SU-DHL-6 (cell line): ENCODE data around the gene TSPAN18.

Experiments
- H2AFZ ChIP-seq: fragments of 200-600 bp; sonication (generic); 2 replicates; pipeline ENCODE4 v1.6.1; 2014; ENCODE audit warnings: low read depth, mild to moderate bottlenecking, moderate library complexity, mixed read lengths, antibody characterized with exemption, low read length; ENCODE audit not compliant: severe bottlenecking
- H3F3A ChIP-seq: fragments of 200-600 bp; shearing (Covaris generic); 2 replicates; pipeline ENCODE4 v1.6.0; 2016; ENCODE audit warnings: antibody characterized with exemption, mild to moderate bottlenecking; ENCODE audit not compliant: insufficient read depth
- H3K27ac ChIP-seq: fragments of 200-600 bp; sonication (generic); 2 replicates; pipeline ENCODE4 v1.5.1; 2016; ENCODE audit warnings: low read depth, mild to moderate bottlenecking, low read length, moderate library complexity, mixed read lengths
- H3K27me3 ChIP-seq: fragments of 200-600 bp; sonication (generic), shearing (Covaris generic); 2 replicates; pipeline ENCODE4 v1.6.0; 2014; ENCODE audit warnings: mild to moderate bottlenecking, low read length
- H3K36me3 ChIP-seq: fragments of 200-600 bp; sonication (generic); 2 replicates; pipeline ENCODE4 v1.6.1; 2014; ENCODE audit warnings: mild to moderate bottlenecking, low read length, mixed read lengths
- H3K4me2 ChIP-seq: fragments of 300-600, 200-600 bp; shearing (Covaris generic), sonication (generic); 2 replicates; pipeline ENCODE4 v1.6.0; 2014; ENCODE audit warnings: low read length, low read depth, mild to moderate bottlenecking; ENCODE audit not compliant: poor library complexity, severe bottlenecking
- H3K4me3 ChIP-seq: fragments of 200-600 bp; sonication (generic); 2 replicates; pipeline ENCODE4 v1.5.1; 2014; ENCODE audit warnings: antibody characterized with exemption, low read length, mild to moderate bottlenecking, mixed read lengths; ENCODE audit not compliant: insufficient read depth, poor library complexity, severe bottlenecking
- H3K79me2 ChIP-seq: fragments of 200-600 bp; sonication (generic); 2 replicates; pipeline ENCODE4 v1.6.1; 2014; ENCODE audit warnings: mild to moderate bottlenecking, low read length, moderate library complexity; ENCODE audit not compliant: insufficient read depth
- H3K9ac ChIP-seq: fragments of 200-600 bp; sonication (generic); 2 replicates; pipeline ENCODE4 v1.7.0; 2014; ENCODE audit warnings: mild to moderate bottlenecking, low read length
- H3K9me2 ChIP-seq: fragments of 200-600 bp; sonication (generic); replicated peaks from 2 replicates; pipeline ENCODE4 v1.6.1; 2014; ENCODE audit warnings: low read length; ENCODE audit not compliant: insufficient read depth
- H3K9me3 ChIP-seq: fragments of 200-600 bp; sonication (generic); 2 replicates; pipeline ENCODE4 v1.6.1; 2014; ENCODE audit warnings: low read length, mixed read lengths; ENCODE audit not compliant: insufficient read depth
- H4K20me1 ChIP-seq: fragments of 200-600 bp; sonication (generic); 2 replicates; pipeline ENCODE4 v1.6.1; 2014; ENCODE audit warnings: low read depth, mild to moderate bottlenecking, antibody characterized with exemption, low read length, moderate library complexity, mixed read lengths
- EZH2phosphoT487 ChIP-seq: fragments of 200-600 bp; sonication (generic), shearing (Covaris generic); conservative IDR thresholded peaks from 2 replicates; pipeline ENCODE4 v1.6.1; 2018; ENCODE audit warnings: mild to moderate bottlenecking, antibody characterized with exemption, low read length, moderate library complexity, mixed read lengths
- TF ChIP-seq, protein P1 (sequence below): fragments of 200-600 bp; sonication (generic); IDR thresholded peaks from one replicate; pipeline ENCODE4 v1.5.1; 2017; ENCODE audit warnings: antibody characterized with exemption, mild to moderate bottlenecking, low read length, moderate library complexity; ENCODE audit not compliant: insufficient read depth, poor library complexity, severe bottlenecking

TSPAN18 gene

DNA sequence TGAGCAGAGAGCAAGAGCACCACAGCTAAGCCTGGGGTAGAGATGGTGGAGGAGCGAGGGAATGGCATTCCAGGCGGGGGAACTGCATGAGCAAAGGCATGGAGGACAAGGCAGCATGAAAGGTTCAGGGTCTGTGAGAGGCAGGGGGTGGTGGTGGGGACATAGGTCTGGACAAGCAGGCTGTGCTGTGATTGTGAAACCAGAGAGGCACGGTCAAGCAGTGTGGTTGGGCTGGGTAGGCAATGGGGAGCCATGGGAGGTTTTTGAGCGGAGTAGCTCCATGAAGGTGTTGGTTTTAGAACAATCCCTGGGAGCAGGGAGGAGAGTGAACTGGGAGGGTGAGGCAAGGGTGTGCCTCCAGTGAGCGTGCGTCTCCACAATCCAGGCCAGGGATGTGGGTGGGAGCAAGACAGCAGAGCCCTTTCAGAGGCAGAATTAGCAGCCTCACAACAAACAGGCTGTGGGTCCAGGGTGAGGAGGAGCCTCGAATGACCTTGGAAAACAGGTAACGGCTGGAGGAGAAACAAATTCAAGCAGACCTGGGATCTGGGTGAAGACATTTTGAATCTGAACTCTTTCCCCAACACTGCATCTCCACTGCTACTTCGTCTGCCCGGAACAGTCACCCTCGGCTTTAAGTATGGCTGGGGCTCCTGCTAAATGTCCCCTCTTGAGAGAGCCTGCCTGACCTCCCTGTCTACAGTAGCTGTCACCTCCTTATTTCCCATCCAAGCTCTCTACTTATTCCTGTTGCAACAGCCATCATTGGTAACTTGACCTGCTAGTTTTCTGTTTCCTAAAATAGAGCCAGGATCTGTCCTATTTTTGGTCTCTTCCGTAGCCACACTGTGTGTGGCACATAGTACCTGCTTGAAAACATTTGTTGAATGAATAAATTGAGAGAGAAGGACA is 27.0 kb upstream of the TSPAN18 start:
- Histone ChIP-seq H3K79me2 (no peaks in the 10 kb centered on the region), H3K9me3 (no peaks in the 10 kb centered on the region), H3K4me3 (no peak overlapping the region), H3K27me3 (no peaks in the 10 kb centered on the region), H3K4me2 (no peak overlapping the region), H3F3A (no peaks in the 10 kb centered on the region), H2AFZ (no peak overlapping the region), H3K9ac (no peak overlapping the region), H4K20me1 (no peaks in the 10 kb centered on the region), H3K27ac (no peak overlapping the region), H3K9me2 (no peaks in the 10 kb centered on the region), H3K36me3 (no peaks in the 10 kb centered on the region)
- TF ChIP-seq, protein P1, sequence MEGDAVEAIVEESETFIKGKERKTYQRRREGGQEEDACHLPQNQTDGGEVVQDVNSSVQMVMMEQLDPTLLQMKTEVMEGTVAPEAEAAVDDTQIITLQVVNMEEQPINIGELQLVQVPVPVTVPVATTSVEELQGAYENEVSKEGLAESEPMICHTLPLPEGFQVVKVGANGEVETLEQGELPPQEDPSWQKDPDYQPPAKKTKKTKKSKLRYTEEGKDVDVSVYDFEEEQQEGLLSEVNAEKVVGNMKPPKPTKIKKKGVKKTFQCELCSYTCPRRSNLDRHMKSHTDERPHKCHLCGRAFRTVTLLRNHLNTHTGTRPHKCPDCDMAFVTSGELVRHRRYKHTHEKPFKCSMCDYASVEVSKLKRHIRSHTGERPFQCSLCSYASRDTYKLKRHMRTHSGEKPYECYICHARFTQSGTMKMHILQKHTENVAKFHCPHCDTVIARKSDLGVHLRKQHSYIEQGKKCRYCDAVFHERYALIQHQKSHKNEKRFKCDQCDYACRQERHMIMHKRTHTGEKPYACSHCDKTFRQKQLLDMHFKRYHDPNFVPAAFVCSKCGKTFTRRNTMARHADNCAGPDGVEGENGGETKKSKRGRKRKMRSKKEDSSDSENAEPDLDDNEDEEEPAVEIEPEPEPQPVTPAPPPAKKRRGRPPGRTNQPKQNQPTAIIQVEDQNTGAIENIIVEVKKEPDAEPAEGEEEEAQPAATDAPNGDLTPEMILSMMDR, result no peak
- no peak for TF ChIP-seq EZH2phosphoT487

GRCh38 chr11:44701276-44701675 is 25.5 kb upstream of the TSPAN18 start:
- no peak for TF ChIP-seq EZH2phosphoT487
- TF ChIP-seq, protein P1, result no peak
- H4K20me1 ChIP-seq, result no peaks in the 10 kb centered on the region
- no peaks in the 10 kb centered on the region for H3K27me3 ChIP-seq
- H3K9ac ChIP-seq, result no peak overlapping the region
- no peak overlapping the region for H3K4me2 ChIP-seq
- no peaks in the 10 kb centered on the region for H3K9me3 ChIP-seq
- H3F3A ChIP-seq, result no peaks in the 10 kb centered on the region
- no peaks in the 10 kb centered on the region for H3K79me2 ChIP-seq
- H3K36me3 ChIP-seq, result no peaks in the 10 kb centered on the region
- H2AFZ ChIP-seq, result no peak overlapping the region
- H3K4me3 ChIP-seq, result no peak overlapping the region
- no peak overlapping the region for H3K27ac ChIP-seq
- no peaks in the 10 kb centered on the region for H3K9me2 ChIP-seq

GRCh38 chr11:44702889-44703288 is 23.9 kb upstream of the TSPAN18 start:
- TF ChIP-seq EZH2phosphoT487, result no peak
- TF ChIP-seq, protein P1, result no peak
- Histone ChIP-seq H4K20me1 (no peaks in the 10 kb centered on the region), H3K79me2 (no peaks in the 10 kb centered on the region), H3F3A (no peaks in the 10 kb centered on the region), H3K4me3 (no peak overlapping the region), H3K27ac (no peak overlapping the region), H3K27me3 (no peaks in the 10 kb centered on the region), H3K36me3 (no peaks in the 10 kb centered on the region), H2AFZ (no peak overlapping the region), H3K9ac (no peak overlapping the region), H3K4me2 (no peak overlapping the region), H3K9me3 (no peaks in the 10 kb centered on the region), H3K9me2 (no peaks in the 10 kb centered on the region)
